ENCODE data around the gene UHRF2. TPM values are rescaled to one million over a fixed set of nuclear protein-coding genes. Genes with fewer than 3 reads are reported as not detected.
"Not testable (repeated sequence)": the region's sequence is repeated elsewhere in the genome, so short reads cannot be mapped to it uniquely, and the experiment has no call there.

The UHRF2 gene, protein sequence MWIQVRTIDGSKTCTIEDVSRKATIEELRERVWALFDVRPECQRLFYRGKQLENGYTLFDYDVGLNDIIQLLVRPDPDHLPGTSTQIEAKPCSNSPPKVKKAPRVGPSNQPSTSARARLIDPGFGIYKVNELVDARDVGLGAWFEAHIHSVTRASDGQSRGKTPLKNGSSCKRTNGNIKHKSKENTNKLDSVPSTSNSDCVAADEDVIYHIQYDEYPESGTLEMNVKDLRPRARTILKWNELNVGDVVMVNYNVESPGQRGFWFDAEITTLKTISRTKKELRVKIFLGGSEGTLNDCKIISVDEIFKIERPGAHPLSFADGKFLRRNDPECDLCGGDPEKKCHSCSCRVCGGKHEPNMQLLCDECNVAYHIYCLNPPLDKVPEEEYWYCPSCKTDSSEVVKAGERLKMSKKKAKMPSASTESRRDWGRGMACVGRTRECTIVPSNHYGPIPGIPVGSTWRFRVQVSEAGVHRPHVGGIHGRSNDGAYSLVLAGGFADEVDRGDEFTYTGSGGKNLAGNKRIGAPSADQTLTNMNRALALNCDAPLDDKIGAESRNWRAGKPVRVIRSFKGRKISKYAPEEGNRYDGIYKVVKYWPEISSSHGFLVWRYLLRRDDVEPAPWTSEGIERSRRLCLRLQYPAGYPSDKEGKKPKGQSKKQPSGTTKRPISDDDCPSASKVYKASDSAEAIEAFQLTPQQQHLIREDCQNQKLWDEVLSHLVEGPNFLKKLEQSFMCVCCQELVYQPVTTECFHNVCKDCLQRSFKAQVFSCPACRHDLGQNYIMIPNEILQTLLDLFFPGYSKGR
- 31.9 and 32.9 TPM in 2 replicates for total RNA-seq

DNA sequence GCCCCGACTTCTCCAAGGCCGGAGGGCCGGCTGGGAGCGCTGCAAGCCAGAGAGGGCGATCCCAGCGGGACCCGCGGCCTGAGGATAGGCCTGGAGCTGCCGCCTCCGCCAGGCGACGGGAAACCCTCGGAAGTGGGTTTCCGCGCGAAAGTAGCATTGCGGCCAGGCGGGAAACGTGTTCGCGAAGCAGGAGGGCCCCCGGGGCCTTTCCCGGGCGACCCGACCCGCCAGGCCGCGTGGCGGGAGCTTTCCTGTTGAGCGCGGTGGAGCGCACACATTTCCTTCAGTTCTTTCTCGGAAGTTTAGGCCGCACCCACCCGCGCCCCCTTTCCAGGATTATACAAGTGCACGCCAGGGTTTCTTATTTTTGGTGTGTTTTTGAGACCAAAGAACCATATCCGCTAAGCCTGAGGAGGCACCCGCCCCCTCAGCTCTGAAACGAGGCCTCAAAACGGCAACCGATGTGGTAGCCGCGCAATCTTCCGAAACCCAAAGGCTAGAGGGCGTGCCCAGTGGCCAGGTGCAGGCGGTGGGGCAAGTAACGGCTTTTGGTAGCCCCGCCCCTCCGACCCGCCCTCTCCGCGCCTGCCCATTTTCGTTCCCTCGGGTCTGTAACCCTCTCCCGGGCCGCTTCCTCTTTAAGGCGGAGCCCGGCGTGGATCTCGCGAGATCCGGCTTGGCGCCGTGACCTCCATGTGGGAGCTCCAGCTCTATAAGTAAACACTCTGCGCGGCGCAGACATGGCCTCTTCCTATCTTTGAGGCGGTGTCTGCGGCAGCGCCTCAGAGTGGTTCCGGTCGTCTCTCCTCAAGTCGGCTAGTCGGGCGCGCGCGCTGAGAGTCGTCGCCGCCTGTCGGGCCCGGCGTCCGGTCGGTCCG, at the start of gene UHRF2:
TSS of gene UHRF2 (plus strand) at position 713 of the 878 bp plus-strand sequence. CDS start 292 bp downstream, outside the sequence.
- DNase-seq (ENCODE audit: low read depth) = peak; percentile 85
- TF ChIP-seq, protein P1, sequence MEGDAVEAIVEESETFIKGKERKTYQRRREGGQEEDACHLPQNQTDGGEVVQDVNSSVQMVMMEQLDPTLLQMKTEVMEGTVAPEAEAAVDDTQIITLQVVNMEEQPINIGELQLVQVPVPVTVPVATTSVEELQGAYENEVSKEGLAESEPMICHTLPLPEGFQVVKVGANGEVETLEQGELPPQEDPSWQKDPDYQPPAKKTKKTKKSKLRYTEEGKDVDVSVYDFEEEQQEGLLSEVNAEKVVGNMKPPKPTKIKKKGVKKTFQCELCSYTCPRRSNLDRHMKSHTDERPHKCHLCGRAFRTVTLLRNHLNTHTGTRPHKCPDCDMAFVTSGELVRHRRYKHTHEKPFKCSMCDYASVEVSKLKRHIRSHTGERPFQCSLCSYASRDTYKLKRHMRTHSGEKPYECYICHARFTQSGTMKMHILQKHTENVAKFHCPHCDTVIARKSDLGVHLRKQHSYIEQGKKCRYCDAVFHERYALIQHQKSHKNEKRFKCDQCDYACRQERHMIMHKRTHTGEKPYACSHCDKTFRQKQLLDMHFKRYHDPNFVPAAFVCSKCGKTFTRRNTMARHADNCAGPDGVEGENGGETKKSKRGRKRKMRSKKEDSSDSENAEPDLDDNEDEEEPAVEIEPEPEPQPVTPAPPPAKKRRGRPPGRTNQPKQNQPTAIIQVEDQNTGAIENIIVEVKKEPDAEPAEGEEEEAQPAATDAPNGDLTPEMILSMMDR (IDR thresholded peaks at IDR 0.05; ENCODE audit: insufficient read depth, low read length, poor library complexity, severe bottlenecking) = no peak
- peak within 1 kb of the TSS; percentile 80 for H3K4me3 ChIP-seq (ENCODE audit: low read depth, low read length)
- H3K36me3 ChIP-seq (ENCODE audit: control insufficient read depth, insufficient read depth, low read length) = no peaks in the 10 kb centered on the region
- no peaks in the 10 kb centered on the region for H3K27me3 ChIP-seq (ENCODE audit: control insufficient read depth, insufficient read depth, low read length)

DNA sequence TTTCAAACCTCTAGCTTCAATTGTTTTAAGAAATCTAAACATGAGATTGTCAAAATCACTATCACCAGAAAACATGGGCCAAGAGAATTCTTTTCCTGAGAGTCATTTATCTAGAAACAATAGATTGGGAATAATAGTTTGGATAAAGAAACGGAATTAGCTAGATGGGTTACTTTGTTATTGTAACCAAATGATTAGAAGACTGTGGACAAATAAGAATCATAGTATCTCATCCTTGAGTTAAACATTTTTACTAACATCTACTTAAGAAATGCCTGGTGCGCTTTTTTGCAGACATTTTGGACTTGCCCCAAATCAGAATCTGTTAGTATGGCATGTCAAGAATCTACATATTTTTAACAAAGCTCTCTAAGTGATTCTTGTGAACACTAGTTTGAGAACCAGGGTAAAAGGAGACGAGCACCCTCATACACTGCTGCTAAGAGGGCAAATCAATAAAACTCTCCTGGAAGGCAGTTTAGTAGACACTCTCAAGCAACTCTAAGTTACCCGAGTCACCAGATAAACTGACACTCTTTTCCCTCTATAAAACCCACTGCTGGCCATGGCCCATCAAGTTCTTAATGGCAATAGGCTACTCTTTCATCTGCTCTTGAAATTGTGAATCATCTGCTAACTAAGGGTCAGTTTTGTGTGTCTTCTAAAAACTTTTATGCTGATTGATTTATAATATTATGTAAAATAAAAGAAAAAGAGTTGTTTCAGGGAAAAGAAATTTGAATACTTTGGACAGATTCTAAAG, 45.7 kb upstream of the UHRF2 start:
- Histone ChIP-seq H3K27me3 (ENCODE audit: control insufficient read depth, insufficient read depth, low read length) (no peaks in the 10 kb centered on the region), H3K4me3 (ENCODE audit: low read depth, low read length) (no peak overlapping the region), H3K36me3 (ENCODE audit: control insufficient read depth, insufficient read depth, low read length) (no peaks in the 10 kb centered on the region)
- TF ChIP-seq, protein P1 (IDR thresholded peaks at IDR 0.05; ENCODE audit: insufficient read depth, low read length, poor library complexity, severe bottlenecking) = no peak
- no peak for DNase-seq (ENCODE audit: low read depth)

DNA sequence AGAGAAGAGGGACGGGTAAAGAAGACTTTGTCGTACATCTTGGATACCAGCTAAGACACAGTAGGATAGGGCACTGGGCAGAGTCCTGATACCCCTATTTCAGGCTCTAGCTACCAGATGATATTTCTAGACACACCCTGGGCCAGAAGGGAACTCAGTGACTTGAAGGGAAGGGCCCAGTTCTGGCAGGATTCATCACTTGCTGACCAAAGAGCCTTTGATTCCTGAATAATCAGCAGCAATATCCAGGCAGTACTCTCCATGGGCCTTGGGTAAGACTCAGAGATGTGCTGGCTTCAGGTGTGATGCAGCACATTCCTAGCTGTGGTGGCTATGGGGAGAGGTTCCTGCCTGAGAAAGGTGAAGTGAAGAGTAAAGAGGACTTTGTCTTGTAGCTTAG, 44.2 kb upstream of the UHRF2 start:
- no peaks in the 10 kb centered on the region for H3K27me3 ChIP-seq (ENCODE audit: control insufficient read depth, insufficient read depth, low read length)
- no peak for DNase-seq (ENCODE audit: low read depth)
- TF ChIP-seq, protein P1 (IDR thresholded peaks at IDR 0.05; ENCODE audit: insufficient read depth, low read length, poor library complexity, severe bottlenecking) = no peak
- H3K4me3 ChIP-seq (ENCODE audit: low read depth, low read length) = no peak overlapping the region
- no peaks in the 10 kb centered on the region for H3K36me3 ChIP-seq (ENCODE audit: control insufficient read depth, insufficient read depth, low read length)

DNA sequence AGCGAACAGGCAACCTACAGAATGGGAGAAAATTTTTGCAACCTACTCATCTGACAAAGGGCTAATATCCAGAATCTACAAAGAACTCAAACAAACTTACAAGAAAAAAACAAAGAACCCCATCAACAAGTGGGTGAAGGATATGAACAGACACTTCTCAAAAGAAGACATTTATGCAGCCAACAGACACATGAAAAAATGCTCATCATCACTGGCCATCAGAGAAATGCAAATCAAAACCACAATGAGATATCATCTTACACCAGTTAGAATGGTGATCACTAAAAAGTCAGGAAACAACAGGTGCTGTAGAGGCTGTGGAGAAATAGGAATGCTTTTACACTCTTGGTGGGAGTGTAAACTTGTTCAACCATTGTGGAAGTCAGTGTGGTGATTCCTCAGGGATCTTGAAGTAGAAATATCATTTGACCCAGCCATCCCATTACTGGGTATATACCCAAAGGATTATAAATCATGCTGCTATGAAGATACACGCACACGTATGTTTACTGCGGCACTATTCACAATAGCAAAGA, 31.5 kb upstream of the UHRF2 start:
- not testable (repeated sequence) for H3K27me3 ChIP-seq (ENCODE audit: control insufficient read depth, insufficient read depth, low read length); DNase-seq (ENCODE audit: low read depth); H3K4me3 ChIP-seq (ENCODE audit: low read depth, low read length); H3K36me3 ChIP-seq (ENCODE audit: control insufficient read depth, insufficient read depth, low read length)

DNA sequence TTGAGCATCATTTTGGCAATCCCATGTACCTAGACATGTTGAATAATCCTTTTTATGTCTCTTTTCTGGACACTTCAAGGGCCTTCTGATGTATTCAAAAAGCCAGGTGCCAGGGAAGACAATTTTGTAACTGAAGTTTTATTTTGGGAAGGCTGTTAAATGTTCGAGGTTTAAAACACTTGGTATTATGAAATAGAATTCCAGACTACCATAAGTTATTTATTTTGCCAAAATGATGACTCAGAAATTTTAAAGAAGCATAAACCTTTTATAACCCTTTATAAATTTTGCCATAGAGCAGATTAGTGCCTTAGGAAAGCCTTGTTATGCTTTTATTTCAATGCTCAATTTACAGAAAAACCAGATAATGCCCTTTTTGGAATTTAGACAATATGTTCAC, 30.3 kb upstream of the UHRF2 start:
- Histone ChIP-seq H3K27me3 (ENCODE audit: control insufficient read depth, insufficient read depth, low read length) (no peaks in the 10 kb centered on the region), H3K36me3 (ENCODE audit: control insufficient read depth, insufficient read depth, low read length) (no peaks in the 10 kb centered on the region), H3K4me3 (ENCODE audit: low read depth, low read length) (no peak overlapping the region)
- TF ChIP-seq, protein P1 (IDR thresholded peaks at IDR 0.05; ENCODE audit: insufficient read depth, low read length, poor library complexity, severe bottlenecking) = no peak
- no peak for DNase-seq (ENCODE audit: low read depth)

Data from kidney epithelial cell (primary cell).